IPS-11a (cell line): Measurements from ENCODE around the gene XRCC2.
"Not testable (repeated sequence)": the region's sequence is repeated elsewhere in the genome, so short reads cannot be mapped to it uniquely, and the experiment has no call there.

ENCODE experiments used
- H3K4me3 ChIP-seq: one replicate; pipeline ENCODE4 v1.5.1; 2013; ENCODE audit warnings: low read depth, low read length, control low read depth

Gene XRCC2

DNA sequence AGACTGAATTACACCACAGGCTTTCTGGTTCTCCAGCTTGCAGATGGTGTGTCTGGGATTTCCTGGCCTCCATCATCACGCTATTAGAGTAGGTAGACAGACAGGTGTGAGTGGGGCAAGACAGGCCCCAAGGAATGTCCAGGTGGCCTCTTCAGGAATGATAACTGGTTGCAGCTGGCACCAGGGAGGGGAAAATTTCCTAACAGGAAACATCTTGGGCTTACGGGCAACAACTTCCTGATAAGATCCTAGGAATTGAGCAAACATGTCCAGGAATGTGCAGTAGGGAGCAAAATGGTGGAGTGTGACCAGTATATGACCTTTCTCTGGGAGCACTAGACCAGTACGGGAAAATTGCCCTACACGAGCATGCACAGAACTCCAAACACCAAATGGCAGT is 11.3 kb downstream of the XRCC2 start:
- no peak overlapping the region for H3K4me3 ChIP-seq

DNA sequence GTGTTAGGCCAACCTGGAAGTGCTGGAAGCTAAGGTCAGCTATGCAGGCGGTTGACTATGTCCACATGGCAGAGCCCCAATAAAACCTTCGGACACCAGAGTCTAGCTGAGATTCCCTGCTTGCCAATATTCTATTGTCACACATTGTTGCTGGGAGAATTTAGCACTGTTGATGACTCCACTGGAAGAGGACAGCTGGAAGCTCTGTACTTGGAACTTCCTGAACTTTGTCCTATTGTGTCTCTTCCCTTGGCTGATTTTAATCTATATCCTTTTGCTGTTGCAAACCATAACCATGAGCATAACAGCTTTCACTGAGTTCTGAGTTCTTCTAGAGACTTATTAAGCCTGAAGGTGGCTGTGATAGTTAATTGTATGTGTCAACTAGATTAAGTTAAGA is 12.0 kb downstream of the XRCC2 start:
- no peak overlapping the region for H3K4me3 ChIP-seq

DNA sequence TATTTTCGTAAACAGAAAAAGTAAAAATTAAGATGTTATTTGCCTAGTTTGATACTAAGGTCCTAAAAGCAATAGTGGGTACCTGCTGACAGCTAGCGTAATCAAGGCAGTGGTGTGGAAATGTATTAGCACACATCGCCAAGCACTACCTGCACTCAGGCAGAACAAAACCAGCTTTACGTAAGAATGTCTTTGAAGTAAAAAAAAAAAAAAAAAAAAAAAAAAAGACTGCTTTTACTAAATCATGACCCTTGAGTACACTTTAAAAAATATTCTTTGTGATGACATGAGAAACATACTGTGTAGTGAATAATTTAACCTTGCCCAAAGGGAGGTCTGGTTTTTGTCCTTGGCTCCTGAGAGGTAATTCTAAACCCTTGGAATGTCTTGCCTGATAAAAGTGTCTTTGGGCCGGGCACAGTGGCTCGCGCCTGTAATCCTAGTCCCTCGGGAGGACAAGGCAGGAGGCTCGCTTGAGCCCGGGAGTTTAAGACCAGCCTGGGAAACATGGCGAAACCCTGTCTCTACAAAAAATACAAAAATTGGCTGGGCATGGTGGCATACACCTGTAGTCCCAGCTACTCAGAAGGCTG is 12.7 kb downstream of the XRCC2 start:
- H3K4me3 ChIP-seq: no peak overlapping the region

- H3K4me3 ChIP-seq: no peak overlapping the region
Measured at GRCh38 chr7:152661479-152661878, 14.5 kb downstream of the XRCC2 start.

DNA sequence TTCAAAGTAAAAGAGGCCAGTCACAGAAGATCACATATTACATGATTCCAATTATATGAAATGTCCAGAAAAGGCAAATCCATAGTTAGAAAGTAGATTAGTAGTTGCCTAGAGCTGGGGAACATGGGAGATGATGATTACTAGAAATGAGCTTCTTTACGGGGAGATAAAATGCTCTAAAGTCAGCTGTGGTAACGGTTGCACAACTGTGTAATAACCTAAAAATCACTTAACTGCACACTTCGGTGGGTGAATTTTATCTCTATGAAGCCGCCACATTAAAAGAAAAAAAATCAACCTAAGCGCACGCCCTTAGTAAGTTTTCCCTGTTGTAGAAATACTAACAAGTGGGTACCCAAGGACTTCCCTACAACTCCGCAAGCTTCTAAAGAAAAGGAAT is 15.9 kb downstream of the XRCC2 start:
- no peak overlapping the region for H3K4me3 ChIP-seq

- H3K4me3 ChIP-seq: no peak overlapping the region
Measured at GRCh38 chr7:152654971-152655370, 21.0 kb downstream of the XRCC2 start.

- H3K4me3 ChIP-seq: no peak overlapping the region
Measured at GRCh38 chr7:152649220-152649619, 26.7 kb downstream of the XRCC2 start.

DNA sequence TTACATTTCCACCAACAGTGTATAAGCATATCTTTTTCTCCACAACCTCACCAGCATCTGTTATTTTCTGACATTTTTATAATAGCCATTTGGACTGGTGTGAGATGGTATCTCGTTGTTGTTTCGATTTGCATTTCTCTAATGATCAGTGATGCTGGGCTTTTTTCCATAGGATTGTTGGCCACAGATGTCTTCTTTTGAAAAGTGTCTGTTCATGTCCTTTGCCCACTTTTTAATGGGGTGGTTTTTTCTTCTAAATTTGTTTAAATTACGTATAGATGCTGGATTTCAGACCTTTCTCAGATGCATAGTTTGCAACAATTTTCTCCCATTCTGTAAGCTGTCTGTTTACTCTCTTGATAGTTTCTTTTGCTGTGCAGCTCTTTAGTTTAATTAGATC is 28.9 kb downstream of the XRCC2 start:
- H3K4me3 ChIP-seq: no peak overlapping the region

GRCh38 chr7:152646579-152646978 is 29.4 kb downstream of the XRCC2 start:
- not testable (repeated sequence) for H3K4me3 ChIP-seq

DNA sequence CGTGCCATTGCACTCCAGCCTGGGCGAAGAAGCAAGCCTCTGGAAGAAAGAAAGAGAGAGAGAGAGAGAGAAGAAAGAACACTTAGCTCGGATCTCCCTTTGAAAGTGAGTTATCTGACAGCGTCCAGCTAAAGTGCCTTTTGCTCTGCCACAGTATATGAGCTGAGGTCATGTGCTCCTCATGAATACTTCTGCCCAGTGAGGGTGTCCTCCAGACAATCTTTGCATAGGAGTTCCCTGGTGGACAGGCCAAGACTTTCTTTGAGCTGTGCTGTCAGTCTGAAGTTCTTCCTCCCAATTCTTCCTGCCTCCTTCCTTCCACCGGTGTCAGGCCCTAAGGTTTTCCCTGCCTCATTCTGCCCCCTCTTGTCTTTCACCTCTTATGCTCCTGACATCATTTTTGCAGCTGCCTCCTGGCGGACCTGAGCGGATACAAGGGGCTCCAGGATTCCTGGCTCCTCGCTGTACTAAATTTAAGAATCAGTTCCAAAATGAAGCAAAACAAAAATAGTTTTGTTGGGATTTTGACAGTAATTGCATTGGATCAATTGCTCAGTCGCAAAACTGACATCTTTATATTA is 31.9 kb downstream of the XRCC2 start:
- H3K4me3 ChIP-seq: no peak overlapping the region

DNA sequence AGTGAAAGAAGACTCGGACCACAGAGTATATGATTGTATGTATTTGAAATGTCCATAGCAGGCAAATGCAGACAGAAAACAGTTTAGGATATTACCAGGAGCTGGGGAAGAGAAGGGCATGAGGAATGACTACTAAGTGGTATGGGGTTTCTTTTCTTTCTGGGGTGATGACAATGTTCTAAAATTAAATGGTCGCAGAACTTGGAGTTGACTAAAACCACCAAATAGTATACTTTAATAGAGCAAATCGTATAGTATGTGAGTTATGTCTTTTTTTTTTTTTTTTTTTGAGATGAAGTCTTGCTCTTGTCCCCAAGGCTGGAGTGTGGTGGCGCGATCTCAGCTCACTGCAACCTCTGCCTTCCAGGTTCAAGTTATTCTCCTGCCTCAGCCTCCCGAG is 34.6 kb downstream of the XRCC2 start:
- no peak overlapping the region for H3K4me3 ChIP-seq

GRCh38 chr7:152640829-152641228 is 35.1 kb downstream of the XRCC2 start:
- H3K4me3 ChIP-seq: no peak overlapping the region

DNA sequence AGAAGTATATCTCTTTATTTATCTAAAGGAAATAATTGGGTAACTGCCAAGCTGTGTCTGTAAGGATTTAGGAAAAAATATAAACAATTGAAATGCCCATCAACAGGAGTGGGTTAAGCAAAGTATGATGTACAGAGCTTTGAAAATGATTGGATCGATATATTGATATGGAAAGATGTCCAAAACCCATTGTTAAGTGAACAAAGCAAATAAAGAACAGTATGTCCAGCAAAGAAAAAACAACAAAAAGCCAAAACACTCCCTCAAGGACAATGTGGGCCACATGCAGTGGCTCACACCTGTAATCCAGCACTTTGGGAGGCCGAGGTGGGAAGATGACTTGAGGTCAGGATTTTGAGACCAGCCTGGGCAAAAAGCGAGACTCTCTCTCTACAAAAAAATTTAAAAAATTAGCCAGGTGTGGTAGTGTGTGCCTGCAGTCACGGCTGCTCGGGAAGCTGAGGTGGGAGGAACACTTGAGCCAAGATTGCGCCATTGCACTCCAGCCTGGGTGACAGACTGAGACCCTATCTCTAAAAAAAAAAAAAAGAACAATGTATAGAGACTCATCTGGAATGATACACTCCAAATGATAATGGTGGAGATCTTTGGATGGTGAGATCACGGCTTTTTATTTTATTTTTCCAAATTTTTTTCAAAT is 37.9 kb downstream of the XRCC2 start:
- H3K4me3 ChIP-seq: no peak overlapping the region

- no peak overlapping the region for H3K4me3 ChIP-seq
Measured at GRCh38 chr7:152637161-152637560, 38.8 kb downstream of the XRCC2 start.

DNA sequence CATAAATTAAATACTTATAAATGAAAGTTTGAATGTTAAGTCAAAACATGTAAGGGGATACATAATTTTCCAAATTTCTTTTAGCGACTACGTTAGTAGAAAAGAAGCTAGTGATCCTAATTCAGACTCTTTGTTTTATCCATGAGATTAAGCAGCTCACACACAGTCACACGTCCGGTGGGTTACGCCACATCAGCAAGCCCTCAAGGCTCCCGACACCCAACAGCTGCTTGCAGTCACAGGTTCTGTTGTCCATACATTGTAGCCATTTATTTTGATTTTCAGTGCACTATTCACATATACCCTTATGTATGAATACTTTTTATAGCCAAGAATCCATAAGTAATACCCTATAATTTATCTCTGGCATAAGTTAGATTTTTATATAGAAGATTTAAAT is 39.5 kb downstream of the XRCC2 start:
- H3K4me3 ChIP-seq: no peak overlapping the region

DNA sequence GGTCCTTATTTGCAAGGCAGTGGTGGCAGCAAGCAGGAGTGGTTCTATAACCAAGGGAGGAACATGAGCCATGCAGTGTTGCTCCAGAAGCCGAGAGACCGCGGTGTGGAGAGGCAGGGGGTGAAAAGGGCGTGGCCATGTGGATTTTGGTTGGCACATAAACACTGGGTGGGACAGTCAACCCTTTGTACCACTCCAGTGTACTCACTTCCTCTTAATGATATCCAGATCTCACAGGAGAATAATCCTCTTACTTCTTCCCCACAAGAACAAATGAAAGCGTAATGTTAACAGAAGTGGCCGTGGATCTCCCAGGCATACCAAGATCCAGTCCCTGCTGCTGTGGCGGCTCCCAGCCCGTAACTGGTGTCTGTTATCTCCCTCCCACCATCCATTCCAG is 42.4 kb downstream of the XRCC2 start:
- H3K4me3 ChIP-seq: no peak overlapping the region

DNA sequence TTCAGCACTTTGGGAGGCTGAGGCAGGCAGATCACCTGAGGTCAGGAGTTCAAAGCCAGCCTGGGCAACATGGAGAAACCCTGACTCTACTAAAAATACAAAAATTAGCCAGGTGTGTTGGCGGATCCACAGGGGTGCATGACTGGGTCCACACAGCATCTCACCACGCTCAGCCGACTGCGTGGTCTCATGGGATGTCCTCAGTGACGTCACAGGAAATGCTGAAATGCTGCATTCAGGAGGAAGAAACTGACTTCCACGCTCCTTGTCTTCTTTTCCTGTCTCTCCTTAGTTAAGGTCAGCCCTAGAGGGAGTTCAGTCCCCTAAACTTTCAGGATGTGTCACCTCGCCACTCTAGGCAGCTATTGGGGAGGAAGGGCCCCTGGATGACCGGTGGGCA is 42.9 kb downstream of the XRCC2 start:
- H3K4me3 ChIP-seq: no peak overlapping the region

DNA sequence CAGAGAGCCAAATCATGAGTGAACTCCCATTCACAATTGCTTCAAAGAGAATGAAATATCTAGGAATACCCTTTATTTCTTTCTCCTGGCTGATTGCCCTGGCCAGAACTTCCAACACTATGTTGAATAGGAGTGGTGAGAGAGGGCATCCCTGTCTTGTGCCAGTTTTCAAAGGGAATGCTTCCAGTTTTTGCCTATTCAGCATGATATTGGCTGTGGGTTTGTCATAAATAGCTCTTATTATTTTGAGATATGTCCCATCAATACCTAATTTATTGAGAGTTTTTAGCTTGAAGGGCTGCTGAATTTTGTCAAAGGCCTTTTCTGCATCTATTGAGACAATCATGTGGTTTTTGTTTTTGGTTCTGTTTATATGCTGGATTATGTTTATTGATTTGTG is 47.2 kb downstream of the XRCC2 start:
- H3K4me3 ChIP-seq: not testable (repeated sequence)

DNA sequence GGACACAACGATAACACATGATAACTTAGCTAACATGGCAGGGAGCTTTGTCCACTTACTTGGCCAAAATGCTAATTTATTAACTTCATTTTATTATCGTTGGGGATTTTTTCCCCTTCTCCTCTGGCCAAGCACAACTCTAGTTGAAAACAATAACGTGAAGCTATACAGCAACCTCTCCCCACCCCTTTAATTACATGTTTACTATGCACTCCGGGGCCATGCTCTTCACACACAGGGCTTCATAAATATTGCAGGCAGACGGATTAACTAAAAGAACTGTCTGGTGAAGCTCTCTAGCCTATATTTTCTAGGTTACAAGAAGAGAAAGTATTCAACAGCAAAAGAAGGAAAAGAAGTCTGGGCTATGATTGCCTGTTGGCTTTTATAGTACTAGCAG is 51.7 kb downstream of the XRCC2 start:
- no peak overlapping the region for H3K4me3 ChIP-seq

DNA sequence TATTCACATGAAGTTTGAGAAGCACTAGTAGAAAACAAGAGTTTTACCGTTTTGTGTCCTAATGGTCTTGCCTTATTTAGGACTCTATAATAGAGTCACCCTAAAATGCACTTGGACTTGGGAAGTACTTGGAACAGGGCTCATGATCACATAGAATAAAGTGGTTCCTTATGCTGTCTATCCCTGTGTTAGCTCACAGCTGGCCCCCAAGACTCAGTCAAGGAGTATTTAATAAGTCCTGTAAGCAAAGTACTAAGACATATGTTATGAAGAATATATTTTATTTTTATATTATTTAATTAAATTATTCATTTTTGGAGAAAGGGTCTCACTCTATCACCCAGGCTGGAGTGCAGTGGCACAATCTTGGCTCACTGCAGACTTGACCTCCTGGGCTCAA is 54.5 kb downstream of the XRCC2 start:
- H3K4me3 ChIP-seq: no peak overlapping the region

GRCh38 chr7:152619027-152619739 is 56.8 kb downstream of the XRCC2 start:
- H3K4me3 ChIP-seq: no peak overlapping the region

GRCh38 chr7:152618427-152618826 is 57.5 kb downstream of the XRCC2 start:
- no peak overlapping the region for H3K4me3 ChIP-seq
